Measurements from ENCODE around the gene CELF3. TPM values are rescaled to one million over a fixed set of nuclear protein-coding genes. Genes with fewer than 3 reads are reported as not detected.

Gene CELF3
- total RNA-seq, 4 donors from 2014 or later = 1.3 to 2.7 (median 1.6) TPM; not detected in 1

DNA sequence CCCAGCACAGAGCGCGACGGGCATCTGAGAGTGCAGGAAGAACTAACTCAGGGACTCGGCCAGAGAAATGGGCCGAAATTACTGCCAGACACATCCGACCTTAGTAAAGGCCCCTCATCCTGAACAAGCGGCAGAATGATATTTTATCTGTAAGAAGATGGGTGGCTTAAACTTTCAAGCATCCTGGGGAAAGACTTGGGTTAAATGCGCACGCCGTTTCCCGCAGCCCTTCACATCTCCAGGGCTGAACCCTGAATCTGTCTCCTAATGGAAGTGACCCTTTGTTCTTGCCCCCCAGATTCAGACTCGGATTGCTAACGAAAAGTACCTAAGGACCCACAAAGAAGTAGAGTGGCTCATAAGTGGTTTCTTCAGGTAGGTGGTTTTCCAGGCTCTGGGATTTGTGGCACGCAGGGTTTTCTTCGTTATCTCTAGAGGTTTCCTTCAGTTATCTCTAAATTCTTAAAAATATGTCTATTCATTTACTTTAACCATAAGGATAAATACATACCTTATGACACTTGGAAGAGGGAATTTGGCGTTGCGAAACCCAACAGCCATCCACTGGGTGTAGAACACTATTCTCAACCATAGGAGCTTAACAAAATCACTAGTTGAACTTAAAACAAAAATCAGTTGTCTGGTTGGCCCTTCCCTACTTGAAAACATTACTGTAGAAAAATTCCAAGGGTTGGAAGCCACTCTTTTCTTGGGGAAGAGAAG is 5.3 kb upstream of the CELF3 start:
- TF ChIP-seq EP300 (IDR thresholded peaks at IDR 0.05; ENCODE audit: low read depth) = no peak
- TF ChIP-seq POLR2AphosphoS5 (IDR thresholded peaks at IDR 0.05) = no peak
- no peak for TF ChIP-seq POLR2A (IDR thresholded peaks at IDR 0.05)
- TF ChIP-seq, protein P1, sequence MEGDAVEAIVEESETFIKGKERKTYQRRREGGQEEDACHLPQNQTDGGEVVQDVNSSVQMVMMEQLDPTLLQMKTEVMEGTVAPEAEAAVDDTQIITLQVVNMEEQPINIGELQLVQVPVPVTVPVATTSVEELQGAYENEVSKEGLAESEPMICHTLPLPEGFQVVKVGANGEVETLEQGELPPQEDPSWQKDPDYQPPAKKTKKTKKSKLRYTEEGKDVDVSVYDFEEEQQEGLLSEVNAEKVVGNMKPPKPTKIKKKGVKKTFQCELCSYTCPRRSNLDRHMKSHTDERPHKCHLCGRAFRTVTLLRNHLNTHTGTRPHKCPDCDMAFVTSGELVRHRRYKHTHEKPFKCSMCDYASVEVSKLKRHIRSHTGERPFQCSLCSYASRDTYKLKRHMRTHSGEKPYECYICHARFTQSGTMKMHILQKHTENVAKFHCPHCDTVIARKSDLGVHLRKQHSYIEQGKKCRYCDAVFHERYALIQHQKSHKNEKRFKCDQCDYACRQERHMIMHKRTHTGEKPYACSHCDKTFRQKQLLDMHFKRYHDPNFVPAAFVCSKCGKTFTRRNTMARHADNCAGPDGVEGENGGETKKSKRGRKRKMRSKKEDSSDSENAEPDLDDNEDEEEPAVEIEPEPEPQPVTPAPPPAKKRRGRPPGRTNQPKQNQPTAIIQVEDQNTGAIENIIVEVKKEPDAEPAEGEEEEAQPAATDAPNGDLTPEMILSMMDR (IDR thresholded peaks at IDR 0.05) = no peak
- H3K9me3 ChIP-seq = no peaks in the 10 kb centered on the region
- peaks cover 5 to 55% (median 31%) of the 10 kb centered on the region in 4 donors for H3K4me1 ChIP-seq
- DNase-seq = no peak
- H3K27ac ChIP-seq = peak overlapping the region; percentile 72 to 83 (median 77)
- intact Hi-C loops (cut with DNase I; ENCODE audit: low total_unique reads) = no loop called here
- 55 to 70% methylated on average over 2 to 17 of the region's 17 CpGs for WGBS, 2 donors (ENCODE audit: low coverage in 1 of 2)
- H3K36me3 ChIP-seq = no peaks in the 10 kb centered on the region
- H3K4me3 ChIP-seq = peak overlapping the region in 3 of 4 donors; percentile 37 to 59 (median 39)
- peaks cover 8% of the 10 kb centered on the region for H3K27me3 ChIP-seq
- in situ Hi-C loops (cut with MboI; ENCODE audit: low pct_ligation_motif_present in 1 of 4, low pct_unique_long_range_greater_than_20kb in 1 of 4, low sequenced_read_pairs in 3 of 4) = no loop called here

DNA sequence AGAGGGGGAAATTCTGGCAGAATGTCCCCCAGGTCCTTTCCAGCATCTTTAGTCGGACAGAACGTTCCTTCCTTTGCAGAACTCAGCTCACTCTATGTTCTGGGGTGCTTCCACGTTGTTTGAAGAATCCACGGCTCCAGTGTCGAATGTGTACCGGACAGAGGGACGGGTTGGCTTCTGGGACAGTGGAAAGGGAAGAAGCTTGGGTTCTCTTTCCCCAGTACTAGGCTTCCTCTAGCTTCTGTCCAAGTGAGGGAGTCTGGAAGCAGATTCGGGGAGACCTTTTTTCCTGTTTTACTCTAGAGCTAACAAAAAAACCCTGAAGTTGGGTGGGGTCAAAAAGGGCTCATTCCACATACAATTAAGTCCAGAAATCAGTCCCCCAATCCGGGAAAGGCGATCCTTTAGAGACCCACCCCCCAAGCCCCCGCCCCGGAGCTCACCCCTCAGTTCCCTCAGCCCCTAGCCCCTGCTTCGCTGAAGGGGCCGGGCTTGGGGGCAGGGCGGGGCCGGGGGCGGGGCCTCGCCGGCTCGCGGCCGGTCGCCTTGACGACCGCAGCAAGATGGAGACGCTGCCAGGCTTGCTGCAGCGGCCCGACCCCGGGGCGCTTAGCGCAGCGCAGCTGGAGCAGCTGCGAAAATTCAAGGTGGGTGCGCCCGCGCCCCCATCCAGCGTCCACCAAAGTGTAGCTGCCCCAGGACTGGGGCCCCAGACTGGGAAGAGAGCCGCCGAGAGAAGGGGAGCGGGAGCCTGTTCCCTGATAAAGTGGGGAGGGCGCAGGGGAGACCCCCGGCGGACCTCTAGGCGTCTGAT is 4.6 kb upstream of the CELF3 start, which contains the start of gene RIIAD1:
TSS of gene RIIAD1 (plus strand) at position 549 of the 814 bp plus-strand sequence. CDS start at position 564, 15 bp downstream.
- Histone ChIP-seq H3K4me1 (peaks cover 5 to 53% (median 28%) of the 10 kb centered on the region in 4 donors), H3K4me3 (peak within 1 kb of the TSS; percentile 1 to 59 (median 38)), H3K27ac (peak within 1 kb of the TSS; percentile 72 to 83 (median 77)), H3K36me3 (no peaks in the 10 kb centered on the region), H3K9me3 (no peaks in the 10 kb centered on the region), H3K27me3 (peaks cover 15% of the 10 kb centered on the region)
- TF ChIP-seq POLR2AphosphoS5 (IDR thresholded peaks at IDR 0.05) = no peak
- no peak for TF ChIP-seq POLR2A (IDR thresholded peaks at IDR 0.05)
- no peak for TF ChIP-seq EP300 (IDR thresholded peaks at IDR 0.05; ENCODE audit: low read depth)
- TF ChIP-seq, protein P1 (IDR thresholded peaks at IDR 0.05) = no peak
- no peak for DNase-seq
- in situ Hi-C loops (cut with MboI; ENCODE audit: low pct_ligation_motif_present in 1 of 4, low pct_unique_long_range_greater_than_20kb in 1 of 4, low sequenced_read_pairs in 3 of 4) (no loop called here), intact Hi-C loops (cut with DNase I; ENCODE audit: low total_unique reads) (no loop called here)
- WGBS, 2 donors (ENCODE audit: low coverage in 1 of 2) = 0 to 5% methylated on average over 1 to 42 of the region's 44 CpGs

DNA sequence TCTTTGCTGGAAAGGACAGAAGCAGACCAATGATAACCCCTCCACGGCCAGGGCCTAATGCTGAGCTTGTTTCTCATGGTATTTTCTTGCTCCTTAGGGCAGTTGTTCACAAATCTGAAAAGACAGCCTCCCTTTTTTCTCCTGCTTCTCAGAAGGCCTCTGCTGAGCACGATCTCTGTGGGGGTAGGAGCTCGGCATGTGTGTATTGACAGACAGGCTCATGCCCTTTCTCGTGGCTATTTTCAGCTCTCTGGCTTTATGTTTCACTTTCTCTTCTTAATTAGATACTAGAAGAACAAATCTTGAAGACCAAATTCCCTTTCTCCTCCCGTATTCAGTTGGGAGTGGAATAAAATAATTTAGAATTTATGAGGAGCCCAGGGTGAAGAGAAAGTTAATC is 4.0 kb upstream of the CELF3 start:
- in situ Hi-C loops (cut with MboI; ENCODE audit: low pct_ligation_motif_present in 1 of 4, low pct_unique_long_range_greater_than_20kb in 1 of 4, low sequenced_read_pairs in 3 of 4) (no loop called here), intact Hi-C loops (cut with DNase I; ENCODE audit: low total_unique reads) (no loop called here)
- peaks cover 5 to 49% (median 26%) of the 10 kb centered on the region in 4 donors for H3K4me1 ChIP-seq
- 0 to 15% methylated on average over 2 to 5 of the region's 5 CpGs for WGBS, 2 donors (ENCODE audit: low coverage in 1 of 2)
- peak overlapping the region; percentile 72 to 83 (median 77) for H3K27ac ChIP-seq
- H3K9me3 ChIP-seq = no peaks in the 10 kb centered on the region
- H3K27me3 ChIP-seq = peaks cover 19% of the 10 kb centered on the region
- peak overlapping the region in 3 of 4 donors; percentile 37 to 59 (median 39) for H3K4me3 ChIP-seq
- DNase-seq = no peak
- TF ChIP-seq EP300 (IDR thresholded peaks at IDR 0.05; ENCODE audit: low read depth) (no peak), POLR2AphosphoS5 (IDR thresholded peaks at IDR 0.05) (no peak), POLR2A (IDR thresholded peaks at IDR 0.05) (no peak)
- TF ChIP-seq, protein P1 (IDR thresholded peaks at IDR 0.05) = no peak
- no peaks in the 10 kb centered on the region for H3K36me3 ChIP-seq

DNA sequence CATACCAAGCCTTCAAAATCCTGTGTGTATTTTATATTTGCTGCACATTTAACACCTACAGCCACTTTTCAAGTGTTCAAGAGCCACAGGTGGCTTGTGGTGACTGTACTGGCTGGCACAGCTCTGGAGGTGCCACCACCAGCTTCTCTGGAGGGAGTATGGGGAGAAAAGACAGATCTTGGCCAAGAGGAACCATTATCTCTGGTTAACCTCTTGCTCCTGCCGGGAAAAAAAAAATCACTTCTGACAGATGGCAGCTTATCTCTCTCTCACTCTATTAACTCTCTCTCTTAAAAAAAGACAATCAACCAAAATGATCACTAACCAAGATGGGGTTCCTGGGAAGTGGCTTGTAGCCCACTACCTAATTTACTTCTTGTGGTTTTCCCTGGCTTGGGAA is 3.5 kb upstream of the CELF3 start:
- intact Hi-C loops (cut with DNase I; ENCODE audit: low total_unique reads) = no loop called here
- Histone ChIP-seq H3K4me3 (peak overlapping the region in 3 of 4 donors; percentile 37 to 59 (median 39)), H3K9me3 (no peaks in the 10 kb centered on the region), H3K4me1 (peaks cover 5 to 49% (median 26%) of the 10 kb centered on the region in 4 donors), H3K36me3 (no peaks in the 10 kb centered on the region), H3K27me3 (peaks cover 19% of the 10 kb centered on the region), H3K27ac (peak overlapping the region; percentile 72 to 83 (median 77))
- no peak for TF ChIP-seq EP300 (IDR thresholded peaks at IDR 0.05; ENCODE audit: low read depth)
- TF ChIP-seq, protein P1 (IDR thresholded peaks at IDR 0.05) = no peak
- TF ChIP-seq POLR2A (IDR thresholded peaks at IDR 0.05) = no peak
- TF ChIP-seq POLR2AphosphoS5 (IDR thresholded peaks at IDR 0.05) = no peak
- DNase-seq = no peak
- in situ Hi-C loops (cut with MboI; ENCODE audit: low pct_ligation_motif_present in 1 of 4, low pct_unique_long_range_greater_than_20kb in 1 of 4, low sequenced_read_pairs in 3 of 4) = no loop called here
- 32 to 55% methylated on average over 1 of the region's 1 CpG for WGBS, 2 donors (ENCODE audit: low coverage in 1 of 2)

All from transverse colon (tissue), 4 donors.